Neural cell (in vitro differentiated cells): ENCODE results near the gene SLC4A1. TPM values are rescaled to one million over a fixed set of nuclear protein-coding genes. Genes with fewer than 3 reads are reported as not detected.

Experiments
- H2AFZ ChIP-seq: fragments of 200-600, 300-800 bp; sonication (generic), shearing (Covaris generic); 2 replicates; pipeline ENCODE4 v1.6.0; 2014; ENCODE audit warnings: low read depth, mild to moderate bottlenecking, antibody characterized with exemption, low read length, moderate library complexity
- H3F3A ChIP-seq: fragments of 200-600 bp; shearing (Covaris generic); 2 replicates; pipeline ENCODE4 v1.6.1; 2016; ENCODE audit warnings: mild to moderate bottlenecking, moderate library complexity, mixed read lengths, antibody characterized with exemption, low read length; ENCODE audit not compliant: insufficient read depth, poor library complexity, severe bottlenecking
- H3K27ac ChIP-seq: fragments of 200-600, 300-800 bp; sonication (generic), shearing (Covaris generic); 2 replicates; pipeline ENCODE4 v1.5.1; 2014; ENCODE audit warnings: mild to moderate bottlenecking, low read length, moderate library complexity
- H3K27me3 ChIP-seq: fragments of 300-800, 200-600 bp; sonication (generic), shearing (Covaris generic); 2 replicates; pipeline ENCODE4 v1.6.0; 2014; ENCODE audit warnings: mild to moderate bottlenecking, low read depth, low read length, moderate library complexity; ENCODE audit not compliant: insufficient read depth
- H3K36me3 ChIP-seq: fragments of 300-800, 200-600 bp; sonication (generic), shearing (Covaris generic); 2 replicates; pipeline ENCODE4 v1.5.1; 2014; ENCODE audit warnings: mild to moderate bottlenecking, antibody characterized with exemption, low read length, moderate library complexity; ENCODE audit not compliant: insufficient read depth
- H3K4me2 ChIP-seq: fragments of 300-800, 200-600 bp; sonication (generic), shearing (Covaris generic); 2 replicates; pipeline ENCODE4 v1.6.0; 2014; ENCODE audit warnings: mild to moderate bottlenecking, low read length
- H3K4me3 ChIP-seq: fragments of 300-800, 200-600 bp; sonication (generic), shearing (Covaris generic); 2 replicates; pipeline ENCODE4 v1.5.1; 2014; ENCODE audit warnings: mild to moderate bottlenecking, low read length, moderate library complexity
- H3K79me2 ChIP-seq: fragments of 200-600 bp; shearing (Covaris generic); replicated peaks from 2 replicates; pipeline ENCODE4 v1.6.0; 2014; ENCODE audit warnings: mild to moderate bottlenecking, low read length, moderate library complexity; ENCODE audit not compliant: insufficient read depth
- H3K9ac ChIP-seq: fragments of 300-800, 200-600 bp; sonication (generic), shearing (Covaris generic); 2 replicates; pipeline ENCODE4 v1.6.1; 2016; ENCODE audit warnings: mild to moderate bottlenecking, low read length, mixed read lengths
- H3K9me2 ChIP-seq: fragments of 200-600 bp; shearing (Covaris generic); 2 replicates; pipeline ENCODE4 v1.6.1; 2016; ENCODE audit warnings: mild to moderate bottlenecking, low read length, mixed read lengths; ENCODE audit not compliant: insufficient read depth
- H3K9me3 ChIP-seq: fragments of 200-600, 300-800 bp; sonication (generic), shearing (Covaris generic); 2 replicates; pipeline ENCODE4 v1.6.1; 2016; ENCODE audit warnings: mild to moderate bottlenecking, mixed run types, low read length, moderate library complexity, mixed read lengths
- H4K20me1 ChIP-seq: fragments of 200-600 bp; shearing (Covaris generic); 2 replicates; pipeline ENCODE4 v1.6.1; 2016; ENCODE audit warnings: mild to moderate bottlenecking, mixed run types; ENCODE audit not compliant: insufficient read depth
- CTCF ChIP-seq: fragments of 450-650 bp; IDR thresholded peaks from 2 replicates; pipeline ENCODE4 v1.5.1; 2014; ENCODE audit warnings: antibody characterized with exemption, mild to moderate bottlenecking, moderate library complexity; ENCODE audit not compliant: poor library complexity, severe bottlenecking
- EP300 ChIP-seq: fragments of 450-650 bp; conservative IDR thresholded peaks from 2 replicates; pipeline ENCODE4 v1.6.1; 2014; ENCODE audit warnings: antibody characterized with exemption, mild to moderate bottlenecking, moderate library complexity; ENCODE audit not compliant: poor library complexity, severe bottlenecking
- EZH2 ChIP-seq: fragments of 200-600, 300-800 bp; shearing (Covaris generic), sonication (generic); IDR thresholded peaks from 2 replicates; pipeline ENCODE4 v1.6.1; 2014; ENCODE audit warnings: antibody characterized with exemption, low read length, borderline replicate concordance, mild to moderate bottlenecking; ENCODE audit not compliant: insufficient read depth, poor library complexity, severe bottlenecking
- MXI1 ChIP-seq: fragments of 450-650 bp; conservative IDR thresholded peaks from 2 replicates; pipeline ENCODE4 v1.6.1; 2014; ENCODE audit warnings: antibody characterized with exemption, mild to moderate bottlenecking; ENCODE audit not compliant: poor library complexity, severe bottlenecking
- POLR2AphosphoS5 ChIP-seq: IDR thresholded peaks from 2 replicates; pipeline ENCODE4 v1.6.1; 2012
- RAD21 ChIP-seq: fragments of 450-650 bp; conservative IDR thresholded peaks from 2 replicates; pipeline ENCODE4 v1.6.1; 2014; ENCODE audit warnings: antibody characterized with exemption, mild to moderate bottlenecking, moderate library complexity
- REST ChIP-seq: IDR thresholded peaks from 2 replicates; pipeline ENCODE4 v1.6.1; 2012; ENCODE audit warnings: borderline replicate concordance
- SMC3 ChIP-seq: fragments of 450-650 bp; conservative IDR thresholded peaks from 2 replicates; pipeline ENCODE4 v1.6.1; 2014; ENCODE audit warnings: antibody characterized with exemption, mild to moderate bottlenecking, moderate library complexity; ENCODE audit not compliant: poor library complexity
- TAF1 ChIP-seq: IDR thresholded peaks from 2 replicates; pipeline ENCODE4 v1.6.1; 2012; ENCODE audit warnings: low read depth
- polyA plus RNA-seq: library from polyadenylated mRNA; depleted of rRNA; stranded (reverse); fragments of >200 nt; gene quantifications from 2 replicates; pipeline ENCODE4 v1.2.3, GENCODE V29; 2014

SLC4A1 gene
- polyA plus RNA-seq, 1 donor from 2014 or later, result 0.05 TPM

GRCh38 chr17:44297975-44298374 lies 30.0 kb upstream of the SLC4A1 start:
- Histone ChIP-seq H3K27me3 (no peaks in the 10 kb centered on the region), H3K79me2 (no peaks in the 10 kb centered on the region), H4K20me1 (no peaks in the 10 kb centered on the region), H3K9ac (no peak overlapping the region), H3K9me2 (no peaks in the 10 kb centered on the region), H3K4me3 (no peak overlapping the region), H3F3A (no peaks in the 10 kb centered on the region), H2AFZ (no peak overlapping the region), H3K4me2 (no peak overlapping the region), H3K27ac (no peak overlapping the region), H3K9me3 (no peaks in the 10 kb centered on the region), H3K36me3 (no peaks in the 10 kb centered on the region)
- no peak for TF ChIP-seq SMC3
- TF ChIP-seq REST, result no peak
- no peak for TF ChIP-seq RAD21
- no peak for TF ChIP-seq TAF1
- TF ChIP-seq EZH2, result no peak
- no peak for TF ChIP-seq MXI1
- TF ChIP-seq CTCF, result no peak
- no peak for TF ChIP-seq EP300
- TF ChIP-seq POLR2AphosphoS5, result no peak

- H3F3A ChIP-seq, result no peaks in the 10 kb centered on the region
- no peak overlapping the region for H3K4me2 ChIP-seq
- H3K9me3 ChIP-seq, result no peaks in the 10 kb centered on the region
- H3K27me3 ChIP-seq, result no peaks in the 10 kb centered on the region
- no peak overlapping the region for H2AFZ ChIP-seq
- no peaks in the 10 kb centered on the region for H3K36me3 ChIP-seq
- TF ChIP-seq REST, result no peak
- TF ChIP-seq RAD21, result no peak
- TF ChIP-seq POLR2AphosphoS5, result no peak
- no peak for TF ChIP-seq EP300
- TF ChIP-seq EZH2, result no peak
- no peak for TF ChIP-seq CTCF
- no peak for TF ChIP-seq MXI1
- TF ChIP-seq TAF1, result no peak
- no peak for TF ChIP-seq SMC3
- no peaks in the 10 kb centered on the region for H3K79me2 ChIP-seq
- no peak overlapping the region for H3K27ac ChIP-seq
- no peaks in the 10 kb centered on the region for H4K20me1 ChIP-seq
- H3K9me2 ChIP-seq, result no peaks in the 10 kb centered on the region
- H3K9ac ChIP-seq, result no peak overlapping the region
- H3K4me3 ChIP-seq, result no peak overlapping the region
Observed at GRCh38 chr17:44293509-44294226, 25.7 kb upstream of the SLC4A1 start.
